Measurements from ENCODE around the gene FOXO1. TPM values are rescaled to one million over a fixed set of nuclear protein-coding genes. Genes with fewer than 3 reads are reported as not detected.
A peak's percentile ranks its signal among the peaks of the same experiment; 100 is the strongest.

FOXO1 gene
- total RNA-seq, 1 experiment from 2014 or later, result 0.68 TPM

DNA sequence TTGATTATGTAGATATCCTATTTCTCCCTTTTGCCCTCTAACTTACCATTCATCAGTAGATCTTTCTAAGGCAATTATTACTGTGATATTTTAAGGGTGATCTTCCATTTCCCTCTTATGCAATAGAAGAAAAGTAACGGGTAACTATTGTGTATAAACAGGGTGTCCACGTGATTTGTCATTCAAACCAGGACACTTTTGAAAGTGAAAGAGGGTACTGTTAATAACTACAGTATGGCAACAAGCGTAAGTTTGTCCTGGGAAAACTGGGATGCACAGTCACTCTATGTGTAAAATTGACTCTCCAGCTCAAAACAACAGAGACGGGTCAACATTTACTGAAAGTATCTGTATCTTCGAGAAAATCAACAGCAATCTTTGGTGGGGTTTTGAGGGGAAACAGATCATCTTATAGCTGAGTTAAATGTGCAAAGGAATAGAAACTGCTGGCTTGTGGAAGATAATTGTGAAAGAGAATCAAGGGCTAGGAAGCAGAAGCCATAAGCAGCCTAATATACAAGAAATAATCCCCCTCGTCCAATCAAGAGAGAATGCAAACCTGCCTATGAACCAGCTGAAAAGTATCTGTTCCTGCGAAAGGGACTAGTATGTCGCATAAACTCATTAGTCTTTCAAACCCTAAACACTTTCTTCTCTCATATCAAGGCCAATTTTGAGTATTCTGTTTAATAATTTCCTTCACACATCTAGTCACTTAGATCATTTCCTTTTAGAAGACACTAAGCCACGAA lies 126.7 kb downstream of the FOXO1 start:
- no peak for DNase-seq (ENCODE audit: low read depth)
- in situ Hi-C loops (cut with HindIII; ENCODE audit: low pct_unique_long_range_greater_than_20kb, low sequenced_read_pairs), result no loop called here

DNA sequence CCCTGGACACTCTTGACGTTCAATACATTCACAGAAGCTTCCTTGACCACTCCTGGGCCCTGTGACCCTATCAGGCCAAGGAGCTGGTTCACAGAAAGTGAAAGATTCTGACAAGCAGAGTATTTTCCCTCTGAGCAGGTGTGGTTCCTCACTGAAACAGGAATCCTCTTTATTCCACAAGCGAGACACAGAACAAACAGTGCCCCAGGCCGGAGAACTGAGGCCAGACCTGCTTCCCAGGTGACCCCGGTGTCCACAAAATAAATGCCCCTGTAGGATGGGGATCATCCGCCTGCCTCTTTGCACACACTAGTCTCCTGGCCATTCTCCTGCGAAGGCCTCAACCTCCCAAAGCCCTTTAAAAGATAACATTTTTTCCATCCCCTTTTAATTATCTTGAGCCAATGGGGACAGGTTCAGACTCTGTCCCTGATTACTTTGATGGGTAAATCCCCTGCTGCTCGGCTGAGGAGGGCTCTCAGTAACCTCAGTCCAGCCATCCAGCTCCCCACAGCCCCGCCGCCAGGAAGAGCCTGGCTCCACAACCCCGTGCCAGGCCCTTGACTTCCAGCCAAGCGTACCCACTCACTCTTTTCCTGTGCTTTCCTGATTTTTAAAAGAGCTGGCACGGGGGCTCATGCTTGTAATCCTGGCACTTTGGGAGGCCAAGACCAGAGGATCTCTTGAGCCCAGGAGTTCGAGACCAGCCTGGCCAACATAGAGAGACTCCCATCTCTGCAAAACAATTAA lies 129.1 kb downstream of the FOXO1 start:
- no peak for DNase-seq (ENCODE audit: low read depth)
- in situ Hi-C loops (cut with HindIII; ENCODE audit: low pct_unique_long_range_greater_than_20kb, low sequenced_read_pairs), result no loop called here

DNA sequence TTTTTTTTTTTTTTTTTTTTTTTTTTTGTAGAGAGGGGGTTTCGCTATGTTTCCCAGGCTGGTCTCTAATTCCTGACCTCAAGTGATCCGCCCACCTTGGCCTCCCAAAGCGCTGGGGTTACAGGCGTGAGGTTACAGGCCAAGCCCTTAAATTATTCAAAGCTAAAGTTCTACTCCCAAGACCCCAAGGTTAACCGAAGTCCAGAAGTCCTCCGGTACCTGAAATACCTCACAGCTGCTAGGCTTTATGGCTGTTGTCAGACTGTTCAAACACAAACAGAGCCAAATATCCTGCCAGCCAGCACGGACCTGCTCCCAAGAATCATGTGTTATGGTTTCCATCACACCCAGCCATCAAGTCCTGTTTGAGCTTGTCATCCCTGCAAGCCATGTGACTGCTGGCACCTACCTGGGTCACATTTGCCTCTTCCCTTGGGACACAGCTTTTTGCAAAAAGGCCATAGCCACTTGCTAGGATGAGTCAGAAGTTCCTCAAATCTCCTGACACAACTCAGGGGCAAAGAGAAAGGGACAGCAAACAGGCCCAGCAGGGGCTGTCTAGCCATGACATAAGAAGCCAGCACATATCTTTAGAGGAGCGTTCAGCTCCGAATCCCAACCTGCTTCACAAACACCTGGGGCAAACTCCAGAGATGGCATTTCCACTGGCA lies 129.9 kb downstream of the FOXO1 start:
- DNase-seq (ENCODE audit: low read depth), result no peak
- in situ Hi-C loops (cut with HindIII; ENCODE audit: low pct_unique_long_range_greater_than_20kb, low sequenced_read_pairs), result no loop called here

DNA sequence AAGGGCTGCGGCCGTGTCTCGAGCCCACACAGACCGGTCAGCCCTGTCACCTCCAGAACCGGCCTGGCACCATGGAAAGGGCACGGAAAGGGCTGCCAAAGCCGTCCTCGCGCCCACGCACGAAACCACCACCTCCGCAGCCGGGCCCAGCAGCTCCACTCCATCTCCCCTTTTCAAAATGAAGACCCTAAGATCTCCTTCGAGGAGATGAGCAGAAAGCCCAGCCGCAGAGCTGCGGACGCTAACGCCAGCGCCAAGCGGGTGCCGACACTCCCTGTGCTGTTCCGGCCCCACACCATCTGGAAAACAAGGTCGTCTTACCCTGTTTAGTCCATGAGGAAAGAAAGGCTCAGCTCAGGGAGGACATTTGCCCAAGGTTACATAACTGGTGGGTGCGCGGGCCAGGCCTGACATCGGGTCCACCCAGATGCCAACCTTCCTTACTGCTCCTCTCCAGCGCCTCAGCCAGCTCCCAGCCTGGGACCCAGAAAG lies 131.1 kb downstream of the FOXO1 start:
- in situ Hi-C loops (cut with HindIII; ENCODE audit: low pct_unique_long_range_greater_than_20kb, low sequenced_read_pairs), result no loop called here
- DNase-seq (ENCODE audit: low read depth), result no peak

DNA sequence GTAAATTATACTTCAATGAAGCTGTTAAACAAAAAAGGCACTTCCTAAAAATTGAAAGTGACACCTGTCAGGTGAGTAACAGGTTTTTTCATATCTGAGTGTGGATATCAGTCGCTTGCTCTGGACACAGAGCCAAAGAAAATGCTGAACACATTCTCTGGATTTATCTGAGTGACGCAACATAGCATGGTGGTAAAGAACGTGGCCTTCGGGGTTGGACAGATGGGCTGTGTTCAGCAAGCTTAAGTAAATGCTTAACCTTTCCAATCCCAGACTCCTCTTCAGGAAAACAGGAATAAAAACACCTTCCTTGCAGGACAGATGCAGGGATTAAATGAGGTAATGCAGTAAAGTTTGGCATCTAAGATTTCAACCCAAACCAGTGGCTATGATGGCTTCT lies 132.0 kb downstream of the FOXO1 start:
- no peak for DNase-seq (ENCODE audit: low read depth)
- in situ Hi-C loops (cut with HindIII; ENCODE audit: low pct_unique_long_range_greater_than_20kb, low sequenced_read_pairs), result no loop called here

DNA sequence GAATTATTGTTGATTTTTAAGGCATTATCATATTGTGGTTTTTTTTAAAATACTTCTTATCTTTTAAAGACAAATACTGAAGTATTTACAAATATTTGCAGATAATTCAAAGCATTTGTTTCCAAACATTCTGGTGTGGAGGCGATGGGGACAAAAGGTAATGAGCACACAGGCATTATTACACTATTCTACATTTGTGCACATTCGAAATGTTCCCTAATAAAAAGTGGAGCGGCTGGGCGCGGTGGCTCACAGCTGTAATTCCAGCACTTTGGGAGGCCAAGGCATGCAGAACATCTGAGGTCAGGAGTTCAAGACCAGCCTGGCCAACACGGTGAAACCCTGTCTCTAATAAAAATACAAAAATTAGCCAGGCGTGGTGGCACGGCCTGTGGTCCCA lies 133.4 kb downstream of the FOXO1 start:
- in situ Hi-C loops (cut with HindIII; ENCODE audit: low pct_unique_long_range_greater_than_20kb, low sequenced_read_pairs), result no loop called here
- no peak for DNase-seq (ENCODE audit: low read depth)

DNA sequence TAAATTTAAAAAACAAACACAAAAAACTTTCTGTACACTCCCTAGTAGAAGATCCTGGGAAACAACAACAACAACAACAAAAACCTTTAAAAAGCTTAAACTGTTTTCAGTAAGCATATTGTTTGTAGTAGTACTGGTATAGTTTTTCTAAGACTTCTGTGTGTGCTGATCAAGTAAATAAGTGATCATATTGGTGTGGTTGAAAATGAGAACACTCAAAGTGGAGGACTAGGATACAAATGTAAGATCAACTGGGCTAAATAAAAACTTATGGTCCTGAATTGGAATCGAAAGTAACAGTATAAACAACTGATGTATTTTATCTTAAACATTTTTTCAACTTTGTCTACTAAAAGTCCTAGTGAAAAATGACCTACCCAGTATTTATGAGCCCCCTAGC lies 135.5 kb downstream of the FOXO1 start:
- in situ Hi-C loops (cut with HindIII; ENCODE audit: low pct_unique_long_range_greater_than_20kb, low sequenced_read_pairs), result no loop called here
- no peak for DNase-seq (ENCODE audit: low read depth)

DNA sequence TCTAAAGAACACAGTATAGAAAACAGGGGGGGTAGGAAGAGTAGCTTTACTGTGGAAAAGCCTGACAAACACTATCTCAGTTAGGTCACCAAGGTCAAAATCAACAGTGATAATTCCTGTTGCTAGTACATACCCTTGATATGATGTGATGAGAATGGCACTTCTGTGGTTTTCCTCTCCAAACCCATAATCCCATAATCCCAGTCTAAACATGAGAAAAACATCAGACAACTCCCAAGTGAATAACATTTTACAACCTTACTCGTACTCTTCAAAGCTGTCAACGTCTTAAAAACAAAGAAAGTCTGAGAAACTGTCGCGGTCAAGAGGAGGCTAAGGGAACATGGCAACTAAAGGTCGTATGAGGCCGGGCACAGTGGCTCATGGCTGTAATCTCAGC lies 137.6 kb downstream of the FOXO1 start:
- no peak for DNase-seq (ENCODE audit: low read depth)
- in situ Hi-C loops (cut with HindIII; ENCODE audit: low pct_unique_long_range_greater_than_20kb, low sequenced_read_pairs), result no loop called here

DNA sequence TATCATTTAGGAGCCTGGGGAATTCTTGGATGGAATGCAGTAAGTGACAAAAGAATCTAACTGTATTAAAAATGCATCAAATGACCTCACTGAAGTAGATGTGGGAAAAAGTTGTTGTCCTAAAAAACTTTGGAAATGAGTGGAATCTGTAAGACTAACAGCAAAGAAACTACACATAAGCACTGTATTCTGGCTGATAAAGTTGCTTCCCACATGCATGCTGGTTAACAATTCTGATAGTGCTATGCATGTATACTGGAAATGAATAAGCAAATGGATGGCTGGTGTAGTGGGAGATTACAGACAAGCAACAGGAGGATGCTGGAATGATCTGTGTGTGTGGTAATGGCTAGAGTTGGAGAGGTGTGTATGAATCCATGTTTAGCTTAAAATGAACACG lies 138.5 kb downstream of the FOXO1 start:
- in situ Hi-C loops (cut with HindIII; ENCODE audit: low pct_unique_long_range_greater_than_20kb, low sequenced_read_pairs), result no loop called here

DNA sequence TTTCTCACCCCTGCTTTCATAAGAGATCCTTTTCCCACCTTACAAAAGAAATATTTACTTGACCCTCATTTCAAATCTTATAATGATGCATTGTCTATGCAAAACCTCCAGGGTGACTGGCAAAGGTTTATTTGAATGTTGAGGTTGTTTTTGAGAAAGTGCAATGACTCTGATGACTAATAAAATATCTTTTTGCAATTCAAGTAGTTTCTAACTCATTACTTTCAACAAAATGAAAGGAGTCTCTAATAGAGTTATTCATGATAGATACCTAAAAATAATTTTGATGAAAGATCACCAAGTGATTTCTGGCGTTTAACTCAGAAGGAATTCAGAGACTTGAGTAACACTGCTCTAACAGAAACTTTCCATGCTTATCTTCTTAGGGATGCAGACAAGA lies 144.2 kb downstream of the FOXO1 start:
- in situ Hi-C loops (cut with HindIII; ENCODE audit: low pct_unique_long_range_greater_than_20kb, low sequenced_read_pairs), result no loop called here
- no peak for DNase-seq (ENCODE audit: low read depth)

More for the DNA sequence above, 138.5 kb downstream of the FOXO1 start:
- no peak for DNase-seq (ENCODE audit: low read depth)

DNA sequence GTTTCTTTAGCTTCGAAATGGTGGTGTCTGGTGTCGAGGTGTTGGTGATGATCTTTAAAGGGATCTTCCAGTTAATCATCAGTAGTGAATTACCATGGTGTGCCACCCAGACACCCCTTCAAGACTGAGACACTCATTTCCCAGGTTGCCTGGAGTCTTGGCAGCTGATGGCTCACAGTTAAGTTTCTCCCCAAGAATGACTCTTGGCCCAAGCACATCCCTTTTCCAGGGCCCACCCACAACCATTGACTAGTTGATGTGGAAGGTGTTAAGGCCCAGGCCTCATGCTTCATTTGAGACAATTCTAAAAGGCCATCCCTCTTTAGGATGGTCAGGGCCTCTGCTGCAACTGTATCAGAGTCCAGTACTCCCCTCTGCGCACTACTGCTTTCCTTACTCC lies 145.5 kb downstream of the FOXO1 start:
- DNase-seq (ENCODE audit: low read depth), result no peak
- in situ Hi-C loops (cut with HindIII; ENCODE audit: low pct_unique_long_range_greater_than_20kb, low sequenced_read_pairs), result no loop called here

DNA sequence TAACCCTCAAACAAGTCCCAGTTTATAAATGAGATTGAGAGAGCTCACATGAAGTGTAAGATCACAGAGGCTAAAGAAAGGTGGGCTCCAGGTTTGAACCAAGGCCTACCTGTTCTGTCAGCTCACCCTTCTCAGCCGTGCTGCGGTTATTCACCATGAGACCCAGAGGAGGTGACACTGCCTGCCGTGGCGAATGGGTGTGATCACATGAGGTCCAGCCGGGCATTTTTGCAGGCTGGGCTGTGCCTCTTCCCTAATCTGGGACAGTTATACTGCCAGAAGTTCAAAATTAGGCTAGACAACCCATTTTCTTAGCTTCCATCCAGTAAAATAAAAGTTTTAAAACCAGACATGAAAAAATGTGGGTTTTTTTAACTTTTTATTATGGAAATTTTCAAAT lies 146.8 kb downstream of the FOXO1 start:
- in situ Hi-C loops (cut with HindIII; ENCODE audit: low pct_unique_long_range_greater_than_20kb, low sequenced_read_pairs), result no loop called here
- DNase-seq (ENCODE audit: low read depth), result no peak

DNA sequence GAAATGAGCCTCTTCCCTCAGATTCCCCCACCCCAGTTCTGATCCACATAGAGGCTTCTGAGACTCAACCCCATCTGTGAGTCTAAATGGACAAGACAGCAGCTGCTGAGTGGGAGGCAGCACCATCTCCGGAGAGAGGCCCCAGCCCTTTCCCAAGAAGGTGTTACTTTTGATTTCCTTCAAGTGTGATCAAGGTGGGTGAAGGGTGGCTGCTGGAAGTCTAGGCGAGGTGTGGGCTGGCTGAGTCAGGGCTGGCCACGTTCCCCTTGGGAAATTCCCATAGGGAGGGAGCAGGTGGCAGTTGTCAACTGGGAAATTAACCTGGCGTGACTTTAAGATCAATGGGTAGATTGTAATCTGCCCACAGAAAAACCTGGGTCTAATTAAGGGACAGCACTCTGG lies 148.0 kb downstream of the FOXO1 start:
- in situ Hi-C loops (cut with HindIII; ENCODE audit: low pct_unique_long_range_greater_than_20kb, low sequenced_read_pairs), result no loop called here
- DNase-seq (ENCODE audit: low read depth), result peak; percentile 60

DNA sequence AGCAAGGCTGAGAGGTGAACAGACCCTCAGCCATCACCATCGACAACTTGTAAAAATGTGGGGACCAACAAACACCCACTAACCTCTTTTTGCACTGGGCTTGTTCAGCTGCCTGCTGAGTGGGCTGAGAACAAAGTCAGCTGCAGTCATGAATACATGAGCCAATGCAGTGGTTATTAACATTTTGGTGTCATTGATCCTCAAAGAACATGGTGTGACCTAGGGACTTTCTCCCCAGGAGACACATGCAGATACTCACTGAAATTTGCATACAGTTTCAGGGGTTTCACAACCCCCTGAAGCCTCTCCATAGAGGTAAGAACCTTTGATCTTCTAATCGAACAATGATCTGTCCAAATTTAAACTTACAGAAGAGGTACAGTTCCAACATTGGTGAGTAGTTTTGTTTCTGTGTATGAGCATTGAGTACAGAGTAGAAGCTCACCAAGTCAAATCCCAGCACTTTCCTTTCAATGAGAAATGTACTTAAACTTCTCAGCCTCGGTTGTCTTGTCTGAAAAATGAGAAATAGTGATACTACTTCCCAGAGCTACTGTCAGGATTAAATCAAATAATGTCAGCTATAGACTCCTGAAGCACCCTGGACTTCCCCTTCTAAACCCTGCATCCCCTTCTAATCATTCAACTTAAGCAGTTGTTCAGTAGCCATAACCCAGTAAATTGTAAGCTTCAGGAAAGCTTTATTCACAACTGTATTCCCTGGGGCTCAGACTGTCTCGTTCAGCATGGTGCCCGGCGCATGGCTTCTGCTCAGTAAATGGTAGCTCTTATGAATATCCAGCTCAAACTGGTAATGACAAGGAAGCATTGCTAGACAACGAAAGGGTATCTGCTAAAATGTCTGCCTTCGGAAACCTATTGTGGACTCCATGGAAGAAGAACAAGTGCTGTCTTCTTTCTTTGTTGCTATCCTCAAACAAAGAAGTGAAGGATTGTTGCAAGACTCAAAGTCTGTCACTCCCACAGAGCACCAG lies 148.7 kb downstream of the FOXO1 start:
- in situ Hi-C loops (cut with HindIII; ENCODE audit: low pct_unique_long_range_greater_than_20kb, low sequenced_read_pairs), result no loop called here
- no peak for DNase-seq (ENCODE audit: low read depth)

DNA sequence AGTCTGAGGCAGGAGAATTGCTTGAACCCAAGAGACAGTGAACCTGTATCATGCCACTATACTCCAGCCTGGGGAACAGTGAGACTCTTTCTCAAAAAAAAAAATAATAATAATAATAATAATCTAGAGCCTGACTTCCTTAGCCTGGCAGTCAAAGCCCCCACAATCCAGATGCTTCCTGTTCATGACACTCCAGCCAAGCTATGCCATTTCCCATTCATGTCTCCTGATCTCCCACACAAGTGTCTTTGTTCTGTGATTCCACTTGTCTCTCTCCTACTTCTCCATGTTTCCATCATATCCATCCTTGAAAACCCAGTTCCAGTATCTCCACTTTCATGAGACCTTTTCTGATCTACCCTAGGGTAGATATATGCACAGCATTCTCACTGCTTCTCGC lies 150.7 kb downstream of the FOXO1 start:
- in situ Hi-C loops (cut with HindIII; ENCODE audit: low pct_unique_long_range_greater_than_20kb, low sequenced_read_pairs), result no loop called here
- DNase-seq (ENCODE audit: low read depth), result no peak

DNA sequence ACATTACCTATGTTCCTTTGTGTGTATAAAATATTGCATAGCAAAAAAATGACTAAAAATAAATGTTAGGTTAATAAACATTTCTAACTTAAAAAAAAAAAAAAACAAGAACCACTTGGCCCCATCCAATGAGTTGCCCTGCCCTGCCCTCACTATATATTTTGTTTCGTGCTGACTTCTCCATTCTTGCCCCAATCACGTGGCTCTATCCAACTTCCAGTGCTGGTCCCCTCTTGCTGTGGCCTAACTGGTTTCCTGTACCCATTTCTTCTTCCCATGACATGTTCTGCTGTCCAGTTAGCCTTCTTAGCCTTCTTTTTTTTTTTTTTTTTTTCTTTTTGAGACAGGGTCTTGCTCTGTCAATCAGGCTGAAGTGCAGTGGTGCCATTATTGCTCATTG lies 151.6 kb downstream of the FOXO1 start:
- DNase-seq (ENCODE audit: low read depth), result no peak
- in situ Hi-C loops (cut with HindIII; ENCODE audit: low pct_unique_long_range_greater_than_20kb, low sequenced_read_pairs), result no loop called here

DNA sequence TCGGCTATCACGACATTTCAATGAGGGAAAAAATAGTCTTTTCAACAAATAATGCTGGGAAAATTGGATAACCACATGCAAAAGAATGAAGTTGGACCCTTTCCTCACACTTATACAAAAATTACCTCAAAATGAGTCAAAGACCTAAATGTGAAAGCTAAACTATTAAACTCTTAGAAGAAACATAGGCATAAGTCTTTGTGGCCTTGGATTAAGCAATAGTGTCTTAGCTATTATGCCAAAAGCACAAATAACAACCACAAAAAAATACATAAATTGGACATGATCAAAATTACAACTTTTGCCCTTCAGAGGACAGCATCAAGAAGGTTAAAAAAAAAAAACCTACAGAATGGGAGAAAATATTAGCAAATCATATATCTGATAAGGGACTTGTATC lies 156.6 kb downstream of the FOXO1 start:
- no peak for DNase-seq (ENCODE audit: low read depth)
- in situ Hi-C loops (cut with HindIII; ENCODE audit: low pct_unique_long_range_greater_than_20kb, low sequenced_read_pairs), result no loop called here

DNA sequence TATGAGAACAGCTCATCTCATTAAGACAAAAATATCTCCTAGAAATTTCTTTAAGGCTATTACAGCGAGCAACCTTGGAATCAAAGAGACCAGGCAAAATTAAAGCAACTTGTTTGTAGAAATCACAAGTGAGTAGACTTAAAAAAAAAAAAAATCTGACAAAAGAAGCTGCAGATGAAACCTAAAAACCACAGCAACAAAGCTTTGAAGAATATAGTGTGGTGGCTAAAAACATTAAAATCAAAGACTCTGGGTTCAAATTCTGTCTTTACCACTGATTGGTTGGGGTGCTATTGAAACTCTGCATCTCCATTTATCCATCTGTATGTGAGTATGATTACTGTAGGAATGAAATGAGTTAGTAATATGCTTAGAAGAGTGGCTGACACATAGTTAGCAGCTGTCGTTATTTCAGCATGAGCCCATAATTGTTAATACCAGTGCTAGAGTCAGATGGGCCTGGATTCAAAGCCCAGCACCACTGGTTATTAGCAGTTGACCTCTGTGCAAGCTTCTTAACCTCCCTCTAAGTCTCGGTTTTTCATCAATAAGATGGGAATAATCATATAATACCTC lies 157.6 kb downstream of the FOXO1 start:
- in situ Hi-C loops (cut with HindIII; ENCODE audit: low pct_unique_long_range_greater_than_20kb, low sequenced_read_pairs), result no loop called here
- DNase-seq (ENCODE audit: low read depth), result no peak

Measured in Caki2 (cell line).